IMR-90 (cell line): Measurements from ENCODE around the gene IL24. TPM values are rescaled to one million over a fixed set of nuclear protein-coding genes. Genes with fewer than 3 reads are reported as not detected.

Experiments used
- ATAC-seq: fragments of 200-7000 bp; cut with Tn5 transposase; 2 replicates; pipeline ENCODE4 v1.9.1; 2020; ENCODE audit warnings: low read depth, mild to moderate bottlenecking, moderate library complexity
- BruUV-seq: library from RNA; stranded (reverse); fragments of 400-500 nt; replicated peaks from 2 replicates; lab custom pipeline; 2021; lab: Mats Ljungman, UMichigan
- CTCF ChIA-PET: fragments of 300-600 bp; formaldehyde crosslinking; extraction: SDS; loops from one replicate; lab custom pipeline; 2021; ENCODE audit warnings: antibody characterized with exemption; lab: Yijun Ruan, JAX
- POLR2A ChIA-PET: fragments of 300-600 bp; sonication (Branson Sonifier 250); formaldehyde crosslinking; loops from one replicate; lab custom pipeline; 2022; ENCODE audit warnings: antibody characterized with exemption; ENCODE audit not compliant: unreplicated experiment; lab: Charles Lee
- DNase-seq: peaks from one replicate; pipeline ENCODE4 v3.0.0; 2013
- H2AFZ ChIP-seq: replicated peaks from 2 replicates; pipeline ENCODE3; 2013; ENCODE audit warnings: low read length, mild to moderate bottlenecking; ENCODE audit not compliant: poor library complexity
- H2AK5ac ChIP-seq: 2 replicates; pipeline ENCODE4 v1.6.1; 2013; ENCODE audit warnings: low read depth, low read length, inconsistent platforms
- H2AK9ac ChIP-seq: replicated peaks from 2 replicates; pipeline ENCODE3; 2013; ENCODE audit warnings: mild to moderate bottlenecking, low read depth, low read length, moderate library complexity; ENCODE audit not compliant: poor library complexity
- H2BK120ac ChIP-seq: 2 replicates; pipeline ENCODE4 v1.6.1; 2013; ENCODE audit warnings: low read depth, low read length, inconsistent platforms
- H2BK15ac ChIP-seq: 3 replicates; pipeline ENCODE4 v1.6.1; 2013; ENCODE audit warnings: low read depth, low read length, inconsistent platforms
- H2BK20ac ChIP-seq: 2 replicates; pipeline ENCODE4 v1.6.1; 2013; ENCODE audit warnings: low read depth, mild to moderate bottlenecking, inconsistent platforms, low read length, moderate library complexity
- H2BK5ac ChIP-seq: 2 replicates; pipeline ENCODE4 v1.6.1; 2013; ENCODE audit warnings: mild to moderate bottlenecking, low read depth, low read length, inconsistent platforms; ENCODE audit not compliant: poor library complexity, severe bottlenecking
- H3K14ac ChIP-seq: replicated peaks from 2 replicates; pipeline ENCODE4 v1.6.1; 2013; ENCODE audit warnings: low read depth, low read length, inconsistent platforms
- H3K18ac ChIP-seq: 2 replicates; pipeline ENCODE4 v1.6.1; 2013; ENCODE audit warnings: low read depth, low read length, control low read depth
- H3K23ac ChIP-seq: 2 replicates; pipeline ENCODE4 v1.6.1; 2013; ENCODE audit warnings: low read depth, low read length, inconsistent platforms
- H3K27ac ChIP-seq: 2 replicates; pipeline ENCODE4 v1.5.1; 2013; ENCODE audit warnings: mild to moderate bottlenecking, control low read depth, low read length; ENCODE audit not compliant: insufficient read depth
- H3K27me3 ChIP-seq: 2 replicates; pipeline ENCODE4 v1.6.1; 2013; ENCODE audit warnings: low read length; ENCODE audit not compliant: control insufficient read depth, insufficient read depth
- H3K36me3 ChIP-seq: 2 replicates; pipeline ENCODE4 v1.6.1; 2013; ENCODE audit warnings: low read length, mixed read lengths; ENCODE audit not compliant: control insufficient read depth, insufficient read depth
- H3K4ac ChIP-seq: 2 replicates; pipeline ENCODE4 v1.6.1; 2013; ENCODE audit warnings: low read depth, low read length, inconsistent platforms
- H3K4me1 ChIP-seq: 2 replicates; pipeline ENCODE4 v1.6.1; 2013; ENCODE audit warnings: low read length, mixed read lengths; ENCODE audit not compliant: control insufficient read depth, insufficient read depth
- H3K4me2 ChIP-seq: 2 replicates; pipeline ENCODE4 v1.6.1; 2013; ENCODE audit warnings: low read depth, mild to moderate bottlenecking, control low read depth, low read length, moderate library complexity
- H3K4me3 ChIP-seq: 2 replicates; pipeline ENCODE4 v1.5.1; 2013; ENCODE audit warnings: low read depth, mild to moderate bottlenecking, control low read depth, low read length, moderate library complexity; ENCODE audit not compliant: insufficient read depth
- H3K56ac ChIP-seq: 2 replicates; pipeline ENCODE4 v1.6.1; 2013; ENCODE audit warnings: low read length, inconsistent platforms; ENCODE audit not compliant: insufficient read depth; ENCODE audit errors: extremely low read depth
- H3K79me1 ChIP-seq, 2 experiments: 2 replicates each; pipeline ENCODE4 v1.6.1; 2013; ENCODE audit warnings: low read length in 2 of 2, inconsistent platforms in 1 of 2, low read depth in 1 of 2
- H3K9ac ChIP-seq: 2 replicates; pipeline ENCODE4 v1.6.1; 2013; ENCODE audit warnings: low read depth, low read length, control low read depth
- H3K9me1 ChIP-seq: 2 replicates; pipeline ENCODE4 v1.6.1; 2013; ENCODE audit warnings: low read length, inconsistent platforms; ENCODE audit not compliant: insufficient read depth
- H3K9me3 ChIP-seq: 2 replicates; pipeline ENCODE4 v1.6.1; 2013; ENCODE audit warnings: low read length; ENCODE audit not compliant: control insufficient read depth, insufficient read depth
- H4K20me1 ChIP-seq: 2 replicates; pipeline ENCODE4 v1.6.1; 2013; ENCODE audit warnings: low read length, inconsistent platforms; ENCODE audit not compliant: insufficient read depth
- H4K5ac ChIP-seq: 2 replicates; pipeline ENCODE4 v1.6.1; 2013; ENCODE audit warnings: mild to moderate bottlenecking, low read depth, low read length, control low read depth
- H4K8ac ChIP-seq, 2 experiments: 2 replicates each; pipeline ENCODE4 v1.6.1; 2013; ENCODE audit warnings: low read depth in 2 of 2, low read length in 2 of 2, control low read depth in 1 of 2, inconsistent platforms in 1 of 2
- H4K91ac ChIP-seq: 2 replicates; pipeline ENCODE4 v1.6.1; 2013; ENCODE audit warnings: low read depth, low read length, inconsistent platforms; ENCODE audit not compliant: insufficient read depth
- CEBPB ChIP-seq: IDR thresholded peaks from 2 replicates; pipeline ENCODE4 v1.6.1; 2012; ENCODE audit warnings: low read depth, low read length, improper control_type of control experiment
- CHD1 ChIP-seq: IDR thresholded peaks from 2 replicates; pipeline ENCODE4 v1.6.1; 2012; ENCODE audit warnings: low read depth, low read length, improper control_type of control experiment
- CTCF ChIP-seq: conservative IDR thresholded peaks from 2 replicates; pipeline ENCODE4 v1.5.1; 2012; ENCODE audit warnings: mild to moderate bottlenecking, low read depth, low read length, improper control_type of control experiment
- FOS ChIP-seq: fragments of 150-350 bp; IDR thresholded peaks from 2 replicates; pipeline ENCODE4 v1.6.1; 2016; ENCODE audit warnings: low read depth, low read length
- MAFK ChIP-seq: IDR thresholded peaks from 2 replicates; pipeline ENCODE4 v1.6.1; 2012; ENCODE audit warnings: low read depth, low read length, improper control_type of control experiment
- NFE2L2 ChIP-seq: fragments of 150-350 bp; IDR thresholded peaks from 2 replicates; pipeline ENCODE4 v1.6.1; 2016; ENCODE audit warnings: low read depth, mild to moderate bottlenecking, low read length
- POLR2A ChIP-seq: IDR thresholded peaks from 2 replicates; pipeline ENCODE4 v1.6.1; 2012; ENCODE audit warnings: mild to moderate bottlenecking, low read depth, low read length
- RAD21 ChIP-seq: IDR thresholded peaks from 2 replicates; pipeline ENCODE4 v1.6.1; 2012; ENCODE audit warnings: low read length, improper control_type of control experiment
- RCOR1 ChIP-seq: IDR thresholded peaks from 2 replicates; pipeline ENCODE4 v1.6.1; 2012; ENCODE audit warnings: mild to moderate bottlenecking, low read length, improper control_type of control experiment; ENCODE audit not compliant: insufficient replicate concordance
- RFX5 ChIP-seq: IDR thresholded peaks from 2 replicates; pipeline ENCODE4 v1.8.0; 2012; ENCODE audit warnings: low read depth, mild to moderate bottlenecking, low read length, moderate library complexity
- SMC3 ChIP-seq: fragments of 150-350 bp; IDR thresholded peaks from 2 replicates; pipeline ENCODE4 v1.6.1; 2016; ENCODE audit warnings: low read depth, mild to moderate bottlenecking, antibody characterized with exemption, low read length, moderate library complexity
- whole genome bisulfite sequencing, 2 experiments: methylation state at CpG; one replicate each; pipeline versions ENCODE4 v1.1.5 to v1.1.7; 2013; ENCODE audit warnings: missing lambda C conversion rate in 2 of 2; ENCODE audit not compliant: insufficient read length in 1 of 2; ENCODE audit errors: extremely low coverage in 2 of 2; 5-methylcytosine and 5-hydroxymethylcytosine counted together
- dilution Hi-C: fragments of 300-500 bp; cut with HindIII; formaldehyde crosslinking; loops from one replicate; pipeline ENCODE4 v1.14.3; 2018; ENCODE audit warnings: low sequenced_read_pairs; ENCODE audit not compliant: unreplicated experiment
- in situ Hi-C: fragments of 300-500 bp; cut with MboI; formaldehyde crosslinking; loops from 3 replicates; pipeline ENCODE4 v1.14.3; 2019; ENCODE audit warnings: low sequenced_read_pairs, inconsistent platforms, mixed read lengths
- intact Hi-C: fragments of 100-400 bp; cut with micrococcal nuclease; formaldehyde crosslinking; loops from 2 replicates; pipeline ENCODE4 v1.10.0; 2022
- polyA plus RNA-seq, 3 experiments: library from polyadenylated mRNA; depleted of rRNA; stranded (reverse); fragments of >200 nt; gene quantifications; 2 replicates each; pipeline ENCODE4 v1.2.3, GENCODE V29; 2012; ENCODE audit warnings: low replicate concordance in 1 of 3
- total RNA-seq: library from RNA; depleted of rRNA; stranded (reverse); fragments of >200 nt; gene quantifications from 2 replicates; pipeline ENCODE4 v1.2.3, GENCODE V29; 2012
- TF ChIP-seq, protein P1 (sequence below): fragments of 150-350 bp; IDR thresholded peaks from 2 replicates; pipeline ENCODE4 v1.6.1; 2016; ENCODE audit warnings: low read depth, mild to moderate bottlenecking, low read length, moderate library complexity, borderline replicate concordance
- TF ChIP-seq, protein P2 (sequence below): fragments of 150-350 bp; IDR thresholded peaks from 2 replicates; pipeline ENCODE4 v1.6.1; 2017; ENCODE audit warnings: mild to moderate bottlenecking, antibody characterized with exemption, low read length, low read depth

Gene IL24
- total and polyA plus RNA-seq, 2 of the 4 experiments (the other 2 are of a cell fraction) = 0.12 to 0.18 TPM

DNA sequence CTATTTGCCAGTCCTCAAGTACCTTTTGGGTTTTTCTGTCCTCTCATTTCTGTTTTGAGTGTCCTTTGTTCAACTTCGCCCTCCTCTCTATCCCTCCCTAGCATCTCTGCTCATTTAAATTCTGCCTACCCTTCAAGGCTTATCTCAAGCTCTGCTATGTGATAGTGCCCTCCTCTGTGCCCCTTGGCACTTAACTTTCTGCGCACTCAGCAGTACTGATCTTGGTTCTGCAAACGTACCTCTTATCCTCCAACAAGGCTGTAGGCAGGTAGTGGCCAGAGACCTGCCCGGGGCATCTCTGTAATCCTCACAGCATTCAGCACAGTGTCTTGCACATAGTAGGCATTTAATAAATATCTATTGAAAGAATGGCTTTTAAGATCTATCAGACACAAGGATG, 37.1 kb upstream of the IL24 start:
- no TSS peak for BruUV-seq
- Histone ChIP-seq H4K20me1 (no peaks in the 10 kb centered on the region), H2AK5ac (no peak overlapping the region), H4K91ac (no peak overlapping the region), H2AFZ (no peak overlapping the region), H3K14ac (no peak overlapping the region), H3K18ac (no peak overlapping the region), H3K9me3 (no peaks in the 10 kb centered on the region), H3K4me2 (no peak overlapping the region), H3K4me3 (no peak overlapping the region), H3K4ac (no peak overlapping the region), H3K9me1 (no peaks in the 10 kb centered on the region), H2BK5ac (no peak overlapping the region), H3K27ac (no peak overlapping the region), H2BK20ac (no peak overlapping the region), H3K27me3 (peaks cover 14% of the 10 kb centered on the region), H3K36me3 (no peaks in the 10 kb centered on the region), H2BK120ac (no peak overlapping the region), H3K9ac (no peak overlapping the region), H4K8ac (no peak overlapping the region), H3K79me1 (no peaks in the 10 kb centered on the region), H3K56ac (no peak overlapping the region), H2BK15ac (no peak overlapping the region), H2AK9ac (no peak overlapping the region), H4K5ac (no peak overlapping the region), H3K23ac (no peak overlapping the region), H3K4me1 (no peaks in the 10 kb centered on the region)
- in situ Hi-C loops (no loop called here), intact Hi-C loops (no loop called here), dilution Hi-C loops (no loop called here)
- CTCF ChIA-PET = interaction anchor here (1.1 to 1.3 kb wide), 2 partner anchors 28 to 52 kb away, joined by 3 read pairs; no protein-coding TSS in a partner anchor
- ATAC-seq = no peak
- POLR2A ChIA-PET = no interaction called here
- 29% methylated on average over 1 of the region's 4 CpGs; no CpG with 5 or more reads in 1 of the 2 experiments for WGBS, 2 experiments
- no peak for DNase-seq
- TF ChIP-seq MAFK (no peak), RCOR1 (no peak), FOS (no peak), NFE2L2 (no peak), POLR2A (no peak), RAD21 (no peak), CTCF (no peak), CEBPB (no peak), RFX5 (no peak), SMC3 (no peak), CHD1 (no peak)
- TF ChIP-seq, protein P1, sequence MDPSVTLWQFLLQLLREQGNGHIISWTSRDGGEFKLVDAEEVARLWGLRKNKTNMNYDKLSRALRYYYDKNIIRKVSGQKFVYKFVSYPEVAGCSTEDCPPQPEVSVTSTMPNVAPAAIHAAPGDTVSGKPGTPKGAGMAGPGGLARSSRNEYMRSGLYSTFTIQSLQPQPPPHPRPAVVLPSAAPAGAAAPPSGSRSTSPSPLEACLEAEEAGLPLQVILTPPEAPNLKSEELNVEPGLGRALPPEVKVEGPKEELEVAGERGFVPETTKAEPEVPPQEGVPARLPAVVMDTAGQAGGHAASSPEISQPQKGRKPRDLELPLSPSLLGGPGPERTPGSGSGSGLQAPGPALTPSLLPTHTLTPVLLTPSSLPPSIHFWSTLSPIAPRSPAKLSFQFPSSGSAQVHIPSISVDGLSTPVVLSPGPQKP = no peak
- TF ChIP-seq, protein P2, sequence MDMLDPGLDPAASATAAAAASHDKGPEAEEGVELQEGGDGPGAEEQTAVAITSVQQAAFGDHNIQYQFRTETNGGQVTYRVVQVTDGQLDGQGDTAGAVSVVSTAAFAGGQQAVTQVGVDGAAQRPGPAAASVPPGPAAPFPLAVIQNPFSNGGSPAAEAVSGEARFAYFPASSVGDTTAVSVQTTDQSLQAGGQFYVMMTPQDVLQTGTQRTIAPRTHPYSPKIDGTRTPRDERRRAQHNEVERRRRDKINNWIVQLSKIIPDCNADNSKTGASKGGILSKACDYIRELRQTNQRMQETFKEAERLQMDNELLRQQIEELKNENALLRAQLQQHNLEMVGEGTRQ = no peak
